HepG2 (cell line): ENCODE data around the gene NRP1. TPM values are rescaled to one million over a fixed set of nuclear protein-coding genes. Genes with fewer than 3 reads are reported as not detected.

Experiments
- ATAC-seq: fragments of 200-7000 bp; cut with Tn5 transposase; 3 replicates; pipeline ENCODE4 v1.9.1; 2020; ENCODE audit warnings: mild to moderate bottlenecking, moderate library complexity
- BruUV-seq: library from RNA; stranded (reverse); fragments of 400-500 nt; replicated peaks from 2 replicates; lab custom pipeline; 2021; lab: Mats Ljungman, UMichigan
- CTCF ChIA-PET: fragments of 300-600 bp; formaldehyde crosslinking; extraction: SDS; loops from one replicate; lab custom pipeline; 2021; ENCODE audit warnings: low total read pairs, inconsistent platforms, low intra/inter-chr PET ratio; lab: Yijun Ruan, JAX
- POLR2A ChIA-PET: fragments of 350-600 bp; sonication (Branson Sonifier 250); formaldehyde crosslinking; loops from one replicate; lab custom pipeline; 2020; ENCODE audit warnings: antibody characterized with exemption, inconsistent platforms; lab: Yijun Ruan, JAX
- DNase-seq: peaks from one replicate; pipeline ENCODE4 v3.0.0-alpha.2; 2015; ENCODE audit warnings: low spot score
- FAIRE-seq: peaks from 3 replicates; lab custom pipeline; 2011; peaks lifted over from hg19 to GRCh38; lab: Jason Lieb, UNC
- H2AFZ ChIP-seq: one replicate; pipeline ENCODE4 v1.6.1; 2011; ENCODE audit warnings: low read length, inconsistent platforms
- H3K27ac ChIP-seq: fragments of 300-600 bp; 3 replicates; pipeline ENCODE4 v1.8.0; 2011; ENCODE audit warnings: mixed run types, mild to moderate bottlenecking, mixed read lengths, low read length, inconsistent platforms; ENCODE audit not compliant: insufficient read depth; ENCODE audit errors: extremely low read length
- H3K27me3 ChIP-seq, 2 experiments: fragments of 200-600 bp in 1 of 2; 2 replicates in 1 of 2; 3 replicates in 1 of 2; pipeline versions ENCODE4 v1.6.0 to v1.8.0; 2011; ENCODE audit warnings: low read length in 2 of 2, mild to moderate bottlenecking in 2 of 2, moderate library complexity in 2 of 2, inconsistent platforms in 1 of 2; ENCODE audit not compliant: insufficient read depth in 2 of 2, control insufficient read depth in 1 of 2
- H3K36me3 ChIP-seq, 2 experiments: fragments of 200-600 bp in 1 of 2; replicated peaks in 1 of 2; 2 replicates in 1 of 2; 3 replicates in 1 of 2; pipeline versions ENCODE4 v1.5.1 to v1.8.0; 2011; ENCODE audit warnings: low read length in 2 of 2, inconsistent platforms in 1 of 2; ENCODE audit not compliant: insufficient read depth in 2 of 2, control insufficient read depth in 1 of 2
- H3K4me1 ChIP-seq: 2 replicates; pipeline ENCODE4 v1.5.1; 2012; ENCODE audit warnings: low read length, inconsistent platforms; ENCODE audit not compliant: insufficient read depth
- H3K4me2 ChIP-seq: 2 replicates; pipeline ENCODE4 v1.6.0; 2011; ENCODE audit warnings: low read depth, low read length, inconsistent platforms
- H3K4me3 ChIP-seq, 3 experiments: fragments of 200-600 bp in 1 of 3; sonication (generic), shearing (Covaris generic) in 1 of 3; replicated peaks in 1 of 3; 2 replicates each; pipeline ENCODE4 v1.5.1; 2011 to 2016; ENCODE audit warnings: low read length in 3 of 3, inconsistent platforms in 2 of 3, low read depth in 2 of 3, mild to moderate bottlenecking in 2 of 3, control low read depth in 1 of 3, mixed read lengths in 1 of 3; ENCODE audit not compliant: insufficient read depth in 1 of 3
- H3K79me2 ChIP-seq: one replicate; pipeline ENCODE4 v1.6.1; 2011; ENCODE audit warnings: low read length, inconsistent platforms; ENCODE audit not compliant: insufficient read depth
- H3K9ac ChIP-seq: 2 replicates; pipeline ENCODE4 v1.6.0; 2011; ENCODE audit warnings: mild to moderate bottlenecking, low read depth, low read length, inconsistent platforms; ENCODE audit not compliant: insufficient read depth
- H3K9me3 ChIP-seq: 2 replicates; pipeline ENCODE4 v1.5.1; 2012; ENCODE audit warnings: mild to moderate bottlenecking, low read length
- H4K20me1 ChIP-seq: 2 replicates; pipeline ENCODE4 v1.6.0; 2011; ENCODE audit warnings: inconsistent platforms, mild to moderate bottlenecking, low read length, moderate library complexity; ENCODE audit not compliant: insufficient read depth
- CHD4 ChIP-seq: fragments of 200-600 bp; sonication (generic); IDR thresholded peaks from 2 replicates; pipeline ENCODE4 v1.7.0; 2017; ENCODE audit warnings: mild to moderate bottlenecking, low read length, borderline replicate concordance
- HNRNPUL1 ChIP-seq: fragments of 200-400 bp; formaldehyde crosslinking; IDR thresholded peaks from 2 replicates; pipeline ENCODE4 v1.6.1; 2017; ENCODE audit warnings: low read depth, mild to moderate bottlenecking, low read length, moderate library complexity
- KLF12 ChIP-seq: sonication (generic); formaldehyde crosslinking; IDR thresholded peaks from 2 replicates; pipeline ENCODE4 v1.4.0; 2020; ENCODE audit warnings: missing genetic modification reagents, borderline replicate concordance
- MBD4 ChIP-seq: IDR thresholded peaks from 2 replicates; pipeline ENCODE4 v1.6.1; 2012; ENCODE audit warnings: low read length, inconsistent platforms, borderline replicate concordance
- RFX3 ChIP-seq: IDR thresholded peaks from 2 replicates; pipeline ENCODE4 v1.6.1; 2016; ENCODE audit warnings: missing biosample characterization, missing genetic modification reagents
- TP53 ChIP-seq: sonication (generic); formaldehyde crosslinking; conservative IDR thresholded peaks from 2 replicates; pipeline ENCODE4 v1.4.0; 2020; ENCODE audit warnings: missing genetic modification reagents
- ZBTB7B ChIP-seq: sonication (generic); formaldehyde crosslinking; IDR thresholded peaks from 2 replicates; pipeline ENCODE4 v1.4.0; 2020; ENCODE audit warnings: missing genetic modification reagents
- ZNF136 ChIP-seq: sonication (generic); formaldehyde crosslinking; IDR thresholded peaks from 2 replicates; pipeline ENCODE4 v1.8.1; 2022; ENCODE audit warnings: low read depth, mild to moderate bottlenecking, moderate library complexity, missing genetic modification reagents
- ZNF629 ChIP-seq: sonication (generic); formaldehyde crosslinking; conservative IDR thresholded peaks from 2 replicates; pipeline ENCODE4 v1.5.0; 2020; ENCODE audit warnings: missing genetic modification reagents
- ZNF7 ChIP-seq: IDR thresholded peaks from 2 replicates; pipeline ENCODE4 v1.6.1; 2016; ENCODE audit warnings: missing biosample characterization, missing genetic modification reagents
- ZNF75D ChIP-seq: sonication (generic); formaldehyde crosslinking; IDR thresholded peaks from 2 replicates; pipeline ENCODE4 v1.8.1; 2023; ENCODE audit warnings: missing genetic modification reagents, mild to moderate bottlenecking, borderline replicate concordance
- ZSCAN22 ChIP-seq: sonication (generic); formaldehyde crosslinking; IDR thresholded peaks from 2 replicates; pipeline ENCODE4 v1.4.0; 2020; ENCODE audit warnings: mild to moderate bottlenecking, missing genetic modification reagents
- WGBS: methylation state at CpG from one replicate; pipeline ENCODE4 v1.1.6; 2017; ENCODE audit warnings: low lambda C conversion rate; 5-methylcytosine and 5-hydroxymethylcytosine counted together
- in situ Hi-C: cut with HindIII; loops from 2 replicates; pipeline ENCODE4 v1.10.0; 2017; ENCODE audit warnings: low pct_unique_long_range_greater_than_20kb; ENCODE audit not compliant: extremely low pct_ligation_motif_present
- intact Hi-C: fragments of 100-400 bp; cut with micrococcal nuclease; formaldehyde crosslinking; loops from one replicate; pipeline ENCODE4 v1.10.0; 2022; ENCODE audit not compliant: unreplicated experiment
- polyA plus RNA-seq, 8 experiments: library from polyadenylated mRNA; depleted of rRNA in 3 of 8; stranded (reverse) in 7 of 8; unstranded in 1 of 8; fragments of >200 nt; fragmentation: Illumina TruSeq in 4 of 8; extraction: Trizol in 4 of 8; gene quantifications; 2 replicates each; pipeline versions ENCODE4 v1.2.1 to v1.2.3, GENCODE V29; 2011 to 2016; ENCODE audit warnings: low read depth in 4 of 8, missing spikeins in 1 of 8, mixed read lengths in 1 of 8; ENCODE audit not compliant: insufficient read depth in 1 of 8
- total RNA-seq, 5 experiments: library from RNA; depleted of rRNA; stranded (reverse); fragments of >200 nt; fragmentation: Illumina TruSeq; extraction: Trizol; gene quantifications; 2 replicates each; pipeline ENCODE4 v1.2.3, GENCODE V29; 2016; ENCODE audit warnings: low read depth in 1 of 5
- TF ChIP-seq, protein P1 (sequence below): sonication (generic); formaldehyde crosslinking; IDR thresholded peaks from 2 replicates; pipeline ENCODE4 v1.8.0; 2023; ENCODE audit warnings: mild to moderate bottlenecking, missing genetic modification reagents
- TF ChIP-seq, protein P2 (sequence below): sonication (generic); formaldehyde crosslinking; IDR thresholded peaks from 2 replicates; pipeline ENCODE4 v1.5.0; 2020; ENCODE audit warnings: missing genetic modification reagents
- TF ChIP-seq, protein P3 (sequence below): IDR thresholded peaks from 2 replicates; pipeline ENCODE4 v1.6.1; 2016
- TF ChIP-seq, protein P4 (sequence below): sonication (generic); formaldehyde crosslinking; IDR thresholded peaks from 2 replicates; pipeline ENCODE4 v1.4.0; 2020; ENCODE audit warnings: missing genetic modification reagents

The NRP1 gene
- total and polyA plus RNA-seq, 2 of the 13 experiments (the other 11 are each of a cell fraction or from before 2014, with no cell fraction given) = 5.3 to 5.8 TPM

DNA sequence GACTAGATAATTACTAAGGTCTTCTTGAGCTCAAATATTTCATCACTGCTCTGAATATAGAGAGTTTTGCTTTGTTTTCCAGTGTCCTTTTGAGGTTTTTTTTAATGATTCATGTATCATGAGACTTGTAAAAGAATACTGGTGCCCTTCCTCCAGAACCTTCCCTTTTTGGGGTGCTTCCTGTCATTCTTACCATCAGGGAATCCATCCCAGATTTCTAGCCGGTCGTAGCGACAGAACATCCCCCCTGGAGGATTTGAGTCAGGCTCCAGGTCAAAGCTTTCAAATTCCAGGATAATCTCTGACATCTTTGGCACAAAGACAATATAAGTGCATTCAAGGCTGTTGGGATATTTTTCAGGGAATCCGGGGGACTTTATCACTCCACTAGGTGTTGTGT, 71.0 kb downstream of the NRP1 start:
- WGBS = 91% methylated on average over 4 of the region's 4 CpGs
- in situ Hi-C loops (no loop called here), intact Hi-C loops (no loop called here)
- Histone ChIP-seq H3K4me3 (no peak overlapping the region), H3K79me2 (no peaks in the 10 kb centered on the region), H3K4me1 (peaks cover 50% of the 10 kb centered on the region), H3K27ac (peak overlapping the region; percentile 28), H3K36me3 (no peaks in the 10 kb centered on the region), H3K9me3 (no peaks in the 10 kb centered on the region), H4K20me1 (no peaks in the 10 kb centered on the region), H2AFZ (no peak overlapping the region), H3K27me3 (no peaks in the 10 kb centered on the region), H3K4me2 (0 out of 2 replicates have a peak overlapping the region, but pooled peaks have one; percentile 27), H3K9ac (no peak overlapping the region)
- ATAC-seq = no peak
- DNase-seq = no peak
- TF ChIP-seq ZSCAN22 (CRISPR knock-in tag) (no peak), ZNF7 (CRISPR knock-in tag) (peak; percentile 86)
- POLR2A ChIA-PET = no interaction called here
- FAIRE-seq = no peak
- BruUV-seq = no TSS peak
- CTCF ChIA-PET = no interaction called here

DNA sequence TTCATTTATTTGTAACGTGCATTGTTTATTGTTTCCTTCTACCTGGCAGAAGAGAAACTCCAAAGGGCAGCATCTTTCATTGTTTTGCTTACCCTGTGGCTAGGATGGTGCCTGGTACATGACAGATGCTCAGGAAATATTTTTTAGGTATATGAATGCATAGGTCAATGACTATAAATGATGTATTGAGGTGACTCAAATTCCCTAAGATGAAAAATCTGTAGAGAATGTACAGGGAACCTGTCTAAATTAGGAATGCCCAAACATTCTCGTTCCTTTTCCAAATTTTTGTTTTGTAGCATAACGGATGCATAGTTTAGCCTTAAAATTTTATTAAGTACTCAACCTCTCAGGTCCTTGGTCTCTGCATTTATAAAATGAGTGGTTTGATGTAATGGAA, 71.6 kb downstream of the NRP1 start:
- no peaks in the 10 kb centered on the region for H3K27me3 ChIP-seq
- ChIA-PET POLR2A (no interaction called here), CTCF (no interaction called here)
- H3K9me3 ChIP-seq = no peaks in the 10 kb centered on the region
- BruUV-seq = TSS peak; percentile 27
- no peak overlapping the region for H3K9ac ChIP-seq
- no peak overlapping the region for H2AFZ ChIP-seq
- no peaks in the 10 kb centered on the region for H4K20me1 ChIP-seq
- H3K4me3 ChIP-seq = no peak overlapping the region
- TF ChIP-seq MBD4 (no peak), KLF12 (CRISPR knock-in tag) (no peak), RFX3 (CRISPR knock-in tag) (no peak), ZNF75D (CRISPR knock-in tag) (no peak), ZNF629 (CRISPR knock-in tag) (no peak), TP53 (CRISPR knock-in tag) (no peak), ZNF136 (CRISPR knock-in tag) (no peak), ZBTB7B (CRISPR knock-in tag) (no peak), HNRNPUL1 (no peak), CHD4 (no peak)
- TF ChIP-seq, protein P1, sequence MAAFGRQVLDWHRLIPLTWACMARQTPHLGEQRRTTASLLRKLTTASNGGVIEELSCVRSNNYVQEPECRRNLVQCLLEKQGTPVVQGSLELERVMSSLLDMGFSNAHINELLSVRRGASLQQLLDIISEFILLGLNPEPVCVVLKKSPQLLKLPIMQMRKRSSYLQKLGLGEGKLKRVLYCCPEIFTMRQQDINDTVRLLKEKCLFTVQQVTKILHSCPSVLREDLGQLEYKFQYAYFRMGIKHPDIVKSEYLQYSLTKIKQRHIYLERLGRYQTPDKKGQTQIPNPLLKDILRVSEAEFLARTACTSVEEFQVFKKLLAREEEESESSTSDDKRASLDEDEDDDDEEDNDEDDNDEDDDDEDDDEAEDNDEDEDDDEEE (CRISPR knock-in tag) = no peak
- TF ChIP-seq, protein P2, sequence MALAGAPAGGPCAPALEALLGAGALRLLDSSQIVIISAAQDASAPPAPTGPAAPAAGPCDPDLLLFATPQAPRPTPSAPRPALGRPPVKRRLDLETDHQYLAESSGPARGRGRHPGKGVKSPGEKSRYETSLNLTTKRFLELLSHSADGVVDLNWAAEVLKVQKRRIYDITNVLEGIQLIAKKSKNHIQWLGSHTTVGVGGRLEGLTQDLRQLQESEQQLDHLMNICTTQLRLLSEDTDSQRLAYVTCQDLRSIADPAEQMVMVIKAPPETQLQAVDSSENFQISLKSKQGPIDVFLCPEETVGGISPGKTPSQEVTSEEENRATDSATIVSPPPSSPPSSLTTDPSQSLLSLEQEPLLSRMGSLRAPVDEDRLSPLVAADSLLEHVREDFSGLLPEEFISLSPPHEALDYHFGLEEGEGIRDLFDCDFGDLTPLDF (CRISPR knock-in tag) = no peak
- TF ChIP-seq, protein P3, sequence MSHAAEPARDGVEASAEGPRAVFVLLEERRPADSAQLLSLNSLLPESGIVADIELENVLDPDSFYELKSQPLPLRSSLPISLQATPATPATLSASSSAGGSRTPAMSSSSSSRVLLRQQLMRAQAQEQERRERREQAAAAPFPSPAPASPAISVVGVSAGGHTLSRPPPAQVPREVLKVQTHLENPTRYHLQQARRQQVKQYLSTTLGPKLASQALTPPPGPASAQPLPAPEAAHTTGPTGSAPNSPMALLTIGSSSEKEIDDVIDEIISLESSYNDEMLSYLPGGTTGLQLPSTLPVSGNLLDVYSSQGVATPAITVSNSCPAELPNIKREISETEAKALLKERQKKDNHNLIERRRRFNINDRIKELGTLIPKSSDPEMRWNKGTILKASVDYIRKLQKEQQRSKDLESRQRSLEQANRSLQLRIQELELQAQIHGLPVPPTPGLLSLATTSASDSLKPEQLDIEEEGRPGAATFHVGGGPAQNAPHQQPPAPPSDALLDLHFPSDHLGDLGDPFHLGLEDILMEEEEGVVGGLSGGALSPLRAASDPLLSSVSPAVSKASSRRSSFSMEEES = no peak
- TF ChIP-seq, protein P4, sequence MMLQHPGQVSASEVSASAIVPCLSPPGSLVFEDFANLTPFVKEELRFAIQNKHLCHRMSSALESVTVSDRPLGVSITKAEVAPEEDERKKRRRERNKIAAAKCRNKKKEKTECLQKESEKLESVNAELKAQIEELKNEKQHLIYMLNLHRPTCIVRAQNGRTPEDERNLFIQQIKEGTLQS (CRISPR knock-in tag) = no peak
- no peak overlapping the region for H3K27ac ChIP-seq
- H3K4me1 ChIP-seq = peaks cover 56% of the 10 kb centered on the region
- no peaks in the 10 kb centered on the region for H3K79me2 ChIP-seq
- DNase-seq (no peak), ATAC-seq (no peak), FAIRE-seq (no peak)
- H3K4me2 ChIP-seq = no peak overlapping the region
- no peaks in the 10 kb centered on the region for H3K36me3 ChIP-seq
- in situ Hi-C loops (no loop called here), intact Hi-C loops (no loop called here)
- WGBS = 95% methylated on average over 3 of the region's 3 CpGs
